HCT116 (cell line): ENCODE measurements around the gene B4GALNT4. TPM values are rescaled to one million over a fixed set of nuclear protein-coding genes. Genes with fewer than 3 reads are reported as not detected.

Experiments
- ATAC-seq: fragments of 200-7000 bp; cut with Tn5 transposase; 2 replicates; pipeline ENCODE4 v1.9.1; 2020; ENCODE audit warnings: mild to moderate bottlenecking, moderate library complexity
- BruUV-seq: library from RNA; stranded (reverse); fragments of 400-500 nt; replicated peaks from 2 replicates; lab custom pipeline; 2021; lab: Mats Ljungman, UMichigan
- CTCF ChIA-PET: fragments of 300-600 bp; sonication (Branson Sonifier 250); formaldehyde crosslinking; loops from one replicate; lab custom pipeline; 2021; ENCODE audit warnings: antibody characterized with exemption; lab: Charles Lee
- POLR2A ChIA-PET: fragments of 300-600, 350-600 bp; sonication (Branson Sonifier 250); formaldehyde crosslinking; loops from one replicate; lab custom pipeline; 2021; ENCODE audit warnings: antibody characterized with exemption; lab: Charles Lee
- RAD21 ChIA-PET, 2 experiments: fragments of 300-600 bp; sonication (Branson Sonifier 250); formaldehyde crosslinking; loops; one replicate each; lab custom pipeline; 2023; ENCODE audit warnings: low total read pairs in 2 of 2; ENCODE audit not compliant: uncharacterized antibody in 2 of 2, unreplicated experiment in 2 of 2, low non-redundant PET in 1 of 2; lab: Charles Lee
- DNase-seq: peaks from one replicate; pipeline ENCODE4 v3.0.0-alpha.2; 2010; ENCODE audit warnings: low read depth, low spot score
- H2AFZ ChIP-seq: fragments of 200-600 bp; shearing (Covaris generic), sonication (generic); 2 replicates; pipeline ENCODE4 v1.6.1; 2017; ENCODE audit warnings: low read depth, mixed run types, mixed read lengths, antibody characterized with exemption, low read length; ENCODE audit not compliant: poor library complexity, severe bottlenecking
- H3K27ac ChIP-seq: 2 replicates; pipeline ENCODE4 v1.5.1; 2012; ENCODE audit warnings: low read depth, low read length
- H3K27me3 ChIP-seq: fragments of 200-600 bp; sonication (generic); 2 replicates; pipeline ENCODE4 v1.6.1; 2016; ENCODE audit warnings: mixed run types, low read length, mixed read lengths; ENCODE audit not compliant: insufficient read depth
- H3K36me3 ChIP-seq, 2 experiments: fragments of 200-500 bp in 1 of 2; fragments of 200-600 bp in 1 of 2; sonication (Bioruptor generic) in 1 of 2; sonication (generic) in 1 of 2; 2 replicates each; pipeline versions ENCODE4 v1.5.1 to v1.6.1; 2014 to 2016; ENCODE audit warnings: low read length in 2 of 2, inconsistent platforms in 1 of 2, mixed read lengths in 1 of 2, mixed run types in 1 of 2; ENCODE audit not compliant: insufficient read depth in 2 of 2, control insufficient read depth in 1 of 2
- H3K4me1 ChIP-seq, 2 experiments: fragments of 200-600 bp in 1 of 2; sonication (generic) in 1 of 2; 2 replicates each; pipeline versions ENCODE4 v1.5.1 to v1.6.1; 2012 to 2017; ENCODE audit warnings: low read length in 2 of 2, inconsistent platforms in 1 of 2, mild to moderate bottlenecking in 1 of 2, mixed read lengths in 1 of 2, mixed run types in 1 of 2, moderate library complexity in 1 of 2; ENCODE audit not compliant: insufficient read depth in 2 of 2, control insufficient read depth in 1 of 2
- H3K4me2 ChIP-seq: fragments of 200-600 bp; sonication (generic); 2 replicates; pipeline ENCODE4 v1.6.1; 2017; ENCODE audit warnings: mixed run types, low read length, mixed read lengths
- H3K4me3 ChIP-seq, 2 experiments: fragments of 200-600 bp in 1 of 2; sonication (generic) in 1 of 2; replicated peaks in 1 of 2; 2 replicates each; pipeline ENCODE4 v1.5.1; 2011 to 2016; ENCODE audit warnings: low read length in 2 of 2, control low read depth in 1 of 2, low read depth in 1 of 2, mild to moderate bottlenecking in 1 of 2, mixed read lengths in 1 of 2, mixed run types in 1 of 2
- H3K79me2 ChIP-seq: fragments of 200-600 bp; sonication (generic); 2 replicates; pipeline ENCODE4 v1.6.1; 2017; ENCODE audit warnings: mild to moderate bottlenecking, mixed run types, low read length, moderate library complexity, mixed read lengths; ENCODE audit not compliant: insufficient read depth
- H3K9ac ChIP-seq: fragments of 200-600 bp; sonication (generic); 2 replicates; pipeline ENCODE4 v1.6.1; 2016; ENCODE audit warnings: low read length, mixed read lengths
- H3K9me2 ChIP-seq: fragments of 200-600 bp; sonication (generic), shearing (Covaris generic); 2 replicates; pipeline ENCODE4 v1.6.1; 2017; ENCODE audit warnings: mixed run types, mild to moderate bottlenecking, moderate library complexity; ENCODE audit not compliant: insufficient read depth
- H3K9me3 ChIP-seq, 2 experiments: fragments of 200-500 bp in 1 of 2; fragments of 200-600 bp in 1 of 2; sonication (Bioruptor generic) in 1 of 2; sonication (generic) in 1 of 2; 2 replicates each; pipeline ENCODE4 v1.6.1; 2014 to 2017; ENCODE audit warnings: low read length in 2 of 2, mixed read lengths in 2 of 2, inconsistent platforms in 1 of 2, low read depth in 1 of 2, mild to moderate bottlenecking in 1 of 2, mixed run types in 1 of 2, moderate library complexity in 1 of 2; ENCODE audit not compliant: control insufficient read depth in 1 of 2, insufficient read depth in 1 of 2
- H4K20me1 ChIP-seq: fragments of 200-600 bp; sonication (generic), shearing (Covaris generic); 2 replicates; pipeline ENCODE4 v1.6.1; 2017; ENCODE audit warnings: mixed run types, mild to moderate bottlenecking, moderate library complexity; ENCODE audit not compliant: insufficient read depth
- ATF3 ChIP-seq: IDR thresholded peaks from 2 replicates; pipeline ENCODE4 v1.6.1; 2012
- CEBPB ChIP-seq: IDR thresholded peaks from 2 replicates; pipeline ENCODE4 v1.6.1; 2012; ENCODE audit warnings: low read depth
- EZH2 ChIP-seq: fragments of 200-600 bp; sonication (generic); IDR thresholded peaks from 2 replicates; pipeline ENCODE4 v1.6.1; 2017; ENCODE audit warnings: antibody characterized with exemption, mixed run types
- EZH2phosphoT487 ChIP-seq: fragments of 200-600 bp; IDR thresholded peaks from 2 replicates; pipeline ENCODE4 v1.6.1; 2018; ENCODE audit warnings: antibody characterized with exemption, borderline replicate concordance
- ZBTB33 ChIP-seq: IDR thresholded peaks from 2 replicates; pipeline ENCODE4 v1.6.1; 2011; ENCODE audit warnings: mild to moderate bottlenecking, low read length, moderate library complexity; ENCODE audit not compliant: insufficient replicate concordance; ENCODE audit errors: extremely low read depth
- ZNF274 ChIP-seq: fragments of 200-500 bp; sonication (Bioruptor generic); IDR thresholded peaks from 2 replicates; pipeline ENCODE4 v1.6.1; 2014; ENCODE audit warnings: mild to moderate bottlenecking, low read depth, low read length, inconsistent platforms
- intact Hi-C: fragments of 100-400 bp; cut with micrococcal nuclease; formaldehyde crosslinking; loops from 2 replicates; pipeline ENCODE4 v1.10.0; 2022
- total RNA-seq: library from RNA; stranded (reverse); gene quantifications from one replicate; pipeline ENCODE4 v1.2.1, GENCODE V29; 2021; ENCODE audit not compliant: unreplicated experiment

B4GALNT4 gene
- total RNA-seq, 1 experiment from 2014 or later, result 54.3 TPM

GRCh38 chr11:376531-377173 lies 7.4 kb downstream of the B4GALNT4 start:
- no peak overlapping the region for H3K4me2 ChIP-seq
- intact Hi-C loops, result no loop called here
- no peaks in the 10 kb centered on the region for H3K79me2 ChIP-seq
- no peak overlapping the region for H3K27ac ChIP-seq
- RAD21 ChIA-PET, result no interaction called here
- H3K36me3 ChIP-seq, result peaks cover 0 to 16% of the 10 kb centered on the region in 2 experiments; a peak in 1 of 4 replicates
- DNase-seq (no peak), ATAC-seq (no peak)
- no peaks in the 10 kb centered on the region for H4K20me1 ChIP-seq
- no peak overlapping the region for H3K4me3 ChIP-seq
- no peak overlapping the region for H3K9ac ChIP-seq
- CTCF ChIA-PET, result no interaction called here
- no peaks in the 10 kb centered on the region for H3K9me2 ChIP-seq
- TF ChIP-seq ZNF274, result no peak
- no peak for TF ChIP-seq EZH2
- no peak for TF ChIP-seq ATF3
- no peak for TF ChIP-seq CEBPB
- TF ChIP-seq EZH2phosphoT487, result no peak
- TF ChIP-seq ZBTB33, result no peak
- TF ChIP-seq, all 23 proteins: peak for 0
- no peak overlapping the region for H2AFZ ChIP-seq
- no peaks in the 10 kb centered on the region for H3K27me3 ChIP-seq
- H3K4me1 ChIP-seq, result no peaks in the 10 kb centered on the region; a peak in 1 of 4 replicates
- POLR2A ChIA-PET, result no interaction called here
- no peaks in the 10 kb centered on the region for H3K9me3 ChIP-seq
- BruUV-seq, result no TSS peak
